ENCODE results near the gene EXOC6.

Gene EXOC6

DNA sequence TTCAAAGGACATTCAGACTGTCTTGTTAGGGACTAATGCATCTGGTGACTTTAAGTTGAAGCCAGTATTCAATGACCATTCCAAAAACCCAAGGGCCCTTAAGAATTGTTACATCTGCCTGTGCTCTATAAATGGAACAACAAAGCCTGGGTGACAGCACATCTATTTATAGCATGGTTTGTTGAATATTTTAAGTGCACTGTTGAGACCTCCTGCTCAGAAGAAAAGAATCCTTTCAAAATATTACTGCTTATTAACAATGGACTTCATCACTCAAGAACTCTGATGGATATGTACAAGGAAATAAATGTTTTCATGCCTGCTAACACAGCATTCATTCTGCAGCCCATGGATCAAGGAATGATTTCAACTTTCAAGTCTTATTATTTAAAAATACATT, 179.2 kb downstream of the EXOC6 start:
- H3F3A ChIP-seq (ENCODE audit: control insufficient read depth, insufficient read depth) = no peaks in the 10 kb centered on the region
- H3K36me3 ChIP-seq (ENCODE audit: control insufficient read depth, low read length) = no peaks in the 10 kb centered on the region
- no peak overlapping the region for H3K4me2 ChIP-seq (ENCODE audit: low read length)
- no peaks in the 10 kb centered on the region for H3K27me3 ChIP-seq (ENCODE audit: control insufficient read depth, low read length)
- no peaks in the 10 kb centered on the region for H3K9me2 ChIP-seq (replicated peaks; ENCODE audit: control insufficient read depth, low read length)
- H4K20me1 ChIP-seq (ENCODE audit: control insufficient read depth, insufficient read depth, low read depth, low read length) = no peaks in the 10 kb centered on the region
- no peak for TF ChIP-seq EZH2phosphoT487 (IDR thresholded peaks at IDR 0.05; ENCODE audit: borderline replicate concordance, low read length)
- TF ChIP-seq, protein P1, sequence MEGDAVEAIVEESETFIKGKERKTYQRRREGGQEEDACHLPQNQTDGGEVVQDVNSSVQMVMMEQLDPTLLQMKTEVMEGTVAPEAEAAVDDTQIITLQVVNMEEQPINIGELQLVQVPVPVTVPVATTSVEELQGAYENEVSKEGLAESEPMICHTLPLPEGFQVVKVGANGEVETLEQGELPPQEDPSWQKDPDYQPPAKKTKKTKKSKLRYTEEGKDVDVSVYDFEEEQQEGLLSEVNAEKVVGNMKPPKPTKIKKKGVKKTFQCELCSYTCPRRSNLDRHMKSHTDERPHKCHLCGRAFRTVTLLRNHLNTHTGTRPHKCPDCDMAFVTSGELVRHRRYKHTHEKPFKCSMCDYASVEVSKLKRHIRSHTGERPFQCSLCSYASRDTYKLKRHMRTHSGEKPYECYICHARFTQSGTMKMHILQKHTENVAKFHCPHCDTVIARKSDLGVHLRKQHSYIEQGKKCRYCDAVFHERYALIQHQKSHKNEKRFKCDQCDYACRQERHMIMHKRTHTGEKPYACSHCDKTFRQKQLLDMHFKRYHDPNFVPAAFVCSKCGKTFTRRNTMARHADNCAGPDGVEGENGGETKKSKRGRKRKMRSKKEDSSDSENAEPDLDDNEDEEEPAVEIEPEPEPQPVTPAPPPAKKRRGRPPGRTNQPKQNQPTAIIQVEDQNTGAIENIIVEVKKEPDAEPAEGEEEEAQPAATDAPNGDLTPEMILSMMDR (IDR thresholded peaks at IDR 0.05; ENCODE audit: low read depth, low read length, poor library complexity, severe bottlenecking) = no peak
- H3K9me3 ChIP-seq (ENCODE audit: control insufficient read depth, insufficient read depth, low read length) = no peaks in the 10 kb centered on the region
- no peak overlapping the region for H3K4me3 ChIP-seq (ENCODE audit: low read length)
- H3K4me1 ChIP-seq (ENCODE audit: control insufficient read depth, low read length) = no peaks in the 10 kb centered on the region
- no peak overlapping the region for H3K27ac ChIP-seq (ENCODE audit: low read depth, low read length)
- H3K79me2 ChIP-seq (ENCODE audit: control insufficient read depth, low read length) = no peaks in the 10 kb centered on the region

DNA sequence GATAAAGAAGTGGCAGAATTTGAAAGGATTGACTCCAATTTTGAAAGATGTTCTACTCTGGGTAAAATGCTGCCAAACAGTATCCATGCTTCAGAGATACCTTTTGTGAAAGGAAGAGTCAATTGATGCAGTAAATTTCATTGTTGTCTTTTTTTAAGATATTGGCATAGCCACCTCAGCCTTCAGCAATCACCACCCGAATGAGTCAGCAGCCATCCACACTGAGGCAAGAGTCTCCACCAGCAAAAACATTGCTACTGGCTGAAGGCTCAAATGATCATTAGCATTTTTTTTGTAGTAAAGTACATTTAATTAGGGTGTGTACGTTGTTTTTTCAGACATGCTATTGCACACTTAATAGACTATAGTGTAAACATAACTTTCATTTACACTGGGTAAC, 180.6 kb downstream of the EXOC6 start:
- Histone ChIP-seq H3K27me3 (ENCODE audit: control insufficient read depth, low read length) (no peaks in the 10 kb centered on the region), H3K79me2 (ENCODE audit: control insufficient read depth, low read length) (no peaks in the 10 kb centered on the region), H3K27ac (ENCODE audit: low read depth, low read length) (no peak overlapping the region), H3K9me3 (ENCODE audit: control insufficient read depth, insufficient read depth, low read length) (no peaks in the 10 kb centered on the region), H3K4me2 (ENCODE audit: low read length) (no peak overlapping the region), H3K4me3 (ENCODE audit: low read length) (no peak overlapping the region), H4K20me1 (ENCODE audit: control insufficient read depth, insufficient read depth, low read depth, low read length) (no peaks in the 10 kb centered on the region), H3K4me1 (ENCODE audit: control insufficient read depth, low read length) (no peaks in the 10 kb centered on the region), H3F3A (ENCODE audit: control insufficient read depth, insufficient read depth) (no peaks in the 10 kb centered on the region), H3K9me2 (replicated peaks; ENCODE audit: control insufficient read depth, low read length) (no peaks in the 10 kb centered on the region), H3K36me3 (ENCODE audit: control insufficient read depth, low read length) (no peaks in the 10 kb centered on the region)
- no peak for TF ChIP-seq EZH2phosphoT487 (IDR thresholded peaks at IDR 0.05; ENCODE audit: borderline replicate concordance, low read length)
- TF ChIP-seq, protein P1 (IDR thresholded peaks at IDR 0.05; ENCODE audit: low read depth, low read length, poor library complexity, severe bottlenecking) = no peak

DNA sequence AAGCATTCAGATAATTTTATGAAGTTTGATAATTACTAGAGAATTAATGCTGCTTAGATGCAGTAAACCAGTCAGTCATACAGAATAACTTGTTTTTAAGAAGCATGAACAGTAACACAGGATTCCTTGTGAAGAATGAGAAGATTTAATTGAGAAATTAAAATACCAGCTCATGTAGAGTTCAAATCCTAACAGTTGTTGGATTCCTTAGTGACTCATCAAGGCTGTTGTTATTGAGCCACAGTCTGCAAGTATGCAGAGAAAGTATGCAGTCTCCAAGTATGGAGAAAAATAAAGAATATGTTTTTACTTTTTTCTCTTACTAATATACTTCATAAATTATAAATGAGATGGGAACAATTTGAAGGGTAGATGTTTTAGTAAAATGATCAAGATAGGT, 182.1 kb downstream of the EXOC6 start:
- no peaks in the 10 kb centered on the region for H4K20me1 ChIP-seq (ENCODE audit: control insufficient read depth, insufficient read depth, low read depth, low read length)
- H3F3A ChIP-seq (ENCODE audit: control insufficient read depth, insufficient read depth) = no peaks in the 10 kb centered on the region
- no peak overlapping the region for H3K27ac ChIP-seq (ENCODE audit: low read depth, low read length)
- H3K9me3 ChIP-seq (ENCODE audit: control insufficient read depth, insufficient read depth, low read length) = no peaks in the 10 kb centered on the region
- no peaks in the 10 kb centered on the region for H3K9me2 ChIP-seq (replicated peaks; ENCODE audit: control insufficient read depth, low read length)
- no peaks in the 10 kb centered on the region for H3K27me3 ChIP-seq (ENCODE audit: control insufficient read depth, low read length)
- H3K79me2 ChIP-seq (ENCODE audit: control insufficient read depth, low read length) = no peaks in the 10 kb centered on the region
- TF ChIP-seq, protein P1 (IDR thresholded peaks at IDR 0.05; ENCODE audit: low read depth, low read length, poor library complexity, severe bottlenecking) = no peak
- TF ChIP-seq EZH2phosphoT487 (IDR thresholded peaks at IDR 0.05; ENCODE audit: borderline replicate concordance, low read length) = no peak
- H3K4me3 ChIP-seq (ENCODE audit: low read length) = no peak overlapping the region
- H3K4me1 ChIP-seq (ENCODE audit: control insufficient read depth, low read length) = no peaks in the 10 kb centered on the region
- no peak overlapping the region for H3K4me2 ChIP-seq (ENCODE audit: low read length)
- no peaks in the 10 kb centered on the region for H3K36me3 ChIP-seq (ENCODE audit: control insufficient read depth, low read length)

Measured in DOHH2 (cell line).